ENCODE measurements around the gene AMIGO1.

The AMIGO1 gene

GRCh38 chr1:109531826-109532364 is 22.4 kb upstream of the AMIGO1 start:
- DNase-seq: no peak

GRCh38 chr1:109531380-109531779 is 21.9 kb upstream of the AMIGO1 start:
- no peak for DNase-seq

GRCh38 chr1:109530457-109531087 is 21.0 kb upstream of the AMIGO1 start:
- DNase-seq: no peak

- DNase-seq: no peak
Observed at GRCh38 chr1:109529881-109530456, 20.4 kb upstream of the AMIGO1 start.

- DNase-seq: no peak
Observed at GRCh38 chr1:109528712-109529111, 19.2 kb upstream of the AMIGO1 start.

- DNase-seq: no peak
Observed at GRCh38 chr1:109527846-109528695, 18.5 kb upstream of the AMIGO1 start.

GRCh38 chr1:109527098-109527811 is 17.7 kb upstream of the AMIGO1 start:
- DNase-seq: no peak

GRCh38 chr1:109523706-109524105 is 14.2 kb upstream of the AMIGO1 start:
- no peak for DNase-seq

- DNase-seq: no peak
Observed at GRCh38 chr1:109522026-109522425, 12.5 kb upstream of the AMIGO1 start.

- DNase-seq: no peak
Observed at GRCh38 chr1:109521002-109521951, 11.8 kb upstream of the AMIGO1 start.

GRCh38 chr1:109517337-109517736 is 7.8 kb upstream of the AMIGO1 start:
- DNase-seq: no peak

- DNase-seq: no peak
Observed at GRCh38 chr1:109516872-109517271, 7.3 kb upstream of the AMIGO1 start.

GRCh38 chr1:109514846-109515245 is 5.3 kb upstream of the AMIGO1 start:
- DNase-seq: no peak

GRCh38 chr1:109513110-109513710 is 3.7 kb upstream of the AMIGO1 start:
- DNase-seq: no peak

- DNase-seq: no peak
Observed at GRCh38 chr1:109508873-109509175, 703 bp downstream of the AMIGO1 start.

GRCh38 chr1:109508001-109508872 is 1.3 kb downstream of the AMIGO1 start:
- DNase-seq: no peak

GRCh38 chr1:109504974-109505373 is 4.6 kb downstream of the AMIGO1 start:
- DNase-seq: no peak

- DNase-seq: no peak
Observed at GRCh38 chr1:109503935-109504334, 5.6 kb downstream of the AMIGO1 start.

GRCh38 chr1:109502364-109502851 is 7.1 kb downstream of the AMIGO1 start:
- DNase-seq: no peak

GRCh38 chr1:109501644-109502363 is 7.7 kb downstream of the AMIGO1 start:
- no peak for DNase-seq

Measured in GOT3 (cell line).